Epithelial cell of prostate (primary cell): ENCODE results near the gene EHHADH.

Experiments
- DNase-seq: peaks from one replicate; pipeline ENCODE4 v3.0.0-alpha.2; 2011; ENCODE audit warnings: low read depth, low spot score
- H3K27ac ChIP-seq: fragments of 450-650 bp; 2 replicates; pipeline ENCODE4 v1.5.1; 2017; ENCODE audit warnings: mild to moderate bottlenecking

The EHHADH gene

GRCh38 chr3:185204894-185205293, 49.0 kb downstream of the EHHADH start:
- no peak for DNase-seq
- H3K27ac ChIP-seq = no peak overlapping the region

GRCh38 chr3:185200639-185201038, 53.2 kb downstream of the EHHADH start:
- peak; percentile 94 for DNase-seq
- peak overlapping the region; percentile 68 for H3K27ac ChIP-seq

- H3K27ac ChIP-seq = peak overlapping the region; percentile 68
Measured at GRCh38 chr3:185199671-185200070, 54.2 kb downstream of the EHHADH start.

GRCh38 chr3:185199206-185199605, 54.6 kb downstream of the EHHADH start:
- H3K27ac ChIP-seq = no peak overlapping the region
- DNase-seq = no peak

More at GRCh38 chr3:185199671-185200070, 54.2 kb downstream of the EHHADH start:
- DNase-seq = no peak

GRCh38 chr3:185197068-185197467, 56.8 kb downstream of the EHHADH start:
- H3K27ac ChIP-seq = no peak overlapping the region
- DNase-seq = no peak

GRCh38 chr3:185195652-185196051, 58.2 kb downstream of the EHHADH start:
- H3K27ac ChIP-seq = no peak overlapping the region

GRCh38 chr3:185188816-185189215, 65.0 kb downstream of the EHHADH start:
- no peak overlapping the region for H3K27ac ChIP-seq

More at GRCh38 chr3:185195652-185196051, 58.2 kb downstream of the EHHADH start:
- no peak for DNase-seq

GRCh38 chr3:185187391-185187790, 66.5 kb downstream of the EHHADH start:
- DNase-seq = no peak
- no peak overlapping the region for H3K27ac ChIP-seq

More at GRCh38 chr3:185188816-185189215, 65.0 kb downstream of the EHHADH start:
- DNase-seq = no peak

- no peak for DNase-seq
Measured at GRCh38 chr3:185176750-185177359, 77.0 kb downstream of the EHHADH start.

GRCh38 chr3:185175370-185175987, 78.4 kb downstream of the EHHADH start:
- DNase-seq = no peak
- H3K27ac ChIP-seq = no peak overlapping the region

More at GRCh38 chr3:185176750-185177359, 77.0 kb downstream of the EHHADH start:
- H3K27ac ChIP-seq = no peak overlapping the region

GRCh38 chr3:185172086-185173049, 81.5 kb downstream of the EHHADH start:
- no peak for DNase-seq

GRCh38 chr3:185164428-185165217, 89.2 kb downstream of the EHHADH start:
- no peak for DNase-seq
- no peak overlapping the region for H3K27ac ChIP-seq

More at GRCh38 chr3:185172086-185173049, 81.5 kb downstream of the EHHADH start:
- no peak overlapping the region for H3K27ac ChIP-seq

- no peak overlapping the region for H3K27ac ChIP-seq
- DNase-seq = no peak
Measured at GRCh38 chr3:185162634-185163033, 91.2 kb downstream of the EHHADH start.

- no peak overlapping the region for H3K27ac ChIP-seq
- DNase-seq = no peak
Measured at GRCh38 chr3:185161761-185162160, 92.1 kb downstream of the EHHADH start.

GRCh38 chr3:185157347-185157746, 96.5 kb downstream of the EHHADH start:
- no peak overlapping the region for H3K27ac ChIP-seq
- no peak for DNase-seq

- no peak for DNase-seq
Measured at GRCh38 chr3:185155678-185156077, 98.2 kb downstream of the EHHADH start.

GRCh38 chr3:185153861-185154629, 99.8 kb downstream of the EHHADH start:
- DNase-seq = no peak

More at GRCh38 chr3:185155678-185156077, 98.2 kb downstream of the EHHADH start:
- no peak overlapping the region for H3K27ac ChIP-seq

GRCh38 chr3:185153171-185153771, 100.6 kb downstream of the EHHADH start:
- no peak for DNase-seq
- no peak overlapping the region for H3K27ac ChIP-seq

More at GRCh38 chr3:185153861-185154629, 99.8 kb downstream of the EHHADH start:
- no peak overlapping the region for H3K27ac ChIP-seq
